GM23248 (cell line): ENCODE data around the gene USP22. TPM values are rescaled to one million over a fixed set of nuclear protein-coding genes. Genes with fewer than 3 reads are reported as not detected.

Experiments
- DNase-seq: peaks from one replicate; pipeline ENCODE4 v3.0.0-alpha.2; 2015
- H2AFZ ChIP-seq: fragments of 200-600 bp; sonication (generic); 2 replicates; pipeline ENCODE4 v1.6.1; 2016; ENCODE audit warnings: antibody characterized with exemption
- H3F3A ChIP-seq: fragments of 200-600 bp; sonication (generic); 2 replicates; pipeline ENCODE4 v1.6.1; 2016; ENCODE audit warnings: mild to moderate bottlenecking, antibody characterized with exemption, mixed run types; ENCODE audit not compliant: insufficient read depth
- H3K27ac ChIP-seq: fragments of 200-600 bp; sonication (generic); 2 replicates; pipeline ENCODE4 v1.5.1; 2016; ENCODE audit warnings: mild to moderate bottlenecking
- H3K27me3 ChIP-seq: fragments of 200-600 bp; sonication (generic); replicated peaks from 2 replicates; pipeline ENCODE4 v1.6.1; 2016; ENCODE audit warnings: mild to moderate bottlenecking; ENCODE audit not compliant: insufficient read depth
- H3K36me3 ChIP-seq: fragments of 200-600 bp; sonication (generic); 2 replicates; pipeline ENCODE4 v1.6.1; 2016; ENCODE audit warnings: low read depth, mild to moderate bottlenecking
- H3K4me1 ChIP-seq: fragments of 200-600 bp; sonication (generic); 2 replicates; pipeline ENCODE4 v1.6.1; 2016; ENCODE audit warnings: mild to moderate bottlenecking; ENCODE audit not compliant: insufficient read depth
- H3K4me2 ChIP-seq: fragments of 200-600 bp; sonication (generic); one replicate; pipeline ENCODE4 v1.6.1; 2016; ENCODE audit warnings: mild to moderate bottlenecking; ENCODE audit not compliant: unreplicated experiment
- H3K4me3 ChIP-seq: fragments of 200-600 bp; sonication (generic); 2 replicates; pipeline ENCODE4 v1.5.1; 2016; ENCODE audit warnings: mild to moderate bottlenecking
- H3K79me2 ChIP-seq: fragments of 200-600 bp; sonication (generic); 2 replicates; pipeline ENCODE4 v1.6.1; 2016; ENCODE audit warnings: mild to moderate bottlenecking; ENCODE audit not compliant: insufficient read depth
- H3K9ac ChIP-seq: fragments of 200-600 bp; sonication (generic); 2 replicates; pipeline ENCODE4 v1.6.1; 2016; ENCODE audit warnings: mild to moderate bottlenecking
- H3K9me2 ChIP-seq: fragments of 200-600 bp; sonication (generic); 2 replicates; pipeline ENCODE4 v1.6.1; 2016; ENCODE audit warnings: mixed run types, mild to moderate bottlenecking, moderate library complexity; ENCODE audit not compliant: insufficient read depth
- H3K9me3 ChIP-seq: fragments of 200-600 bp; sonication (generic); one replicate; pipeline ENCODE4 v1.6.1; 2017; ENCODE audit warnings: low read depth
- H4K20me1 ChIP-seq: fragments of 200-600 bp; sonication (generic); 2 replicates; pipeline ENCODE4 v1.6.0; 2016; ENCODE audit not compliant: insufficient read depth
- EZH2 ChIP-seq: fragments of 200-600 bp; sonication (generic); IDR thresholded peaks from 2 replicates; pipeline ENCODE4 v1.6.1; 2018; ENCODE audit warnings: antibody characterized with exemption, mild to moderate bottlenecking; ENCODE audit not compliant: insufficient read depth, poor library complexity, severe bottlenecking
- EZH2phosphoT487 ChIP-seq: fragments of 200-600 bp; sonication (generic); IDR thresholded peaks from 2 replicates; pipeline ENCODE4 v1.6.1; 2018; ENCODE audit warnings: antibody characterized with exemption, moderate library complexity, mild to moderate bottlenecking, low read depth; ENCODE audit not compliant: insufficient read depth
- WGBS, 2 experiments: methylation state at CpG; one replicate each; pipeline ENCODE4 v1.1.6; 2015 to 2017; ENCODE audit warnings: low lambda C conversion rate in 2 of 2, low coverage in 1 of 2; ENCODE audit errors: missing lambda C conversion rate in 2 of 2; 5-methylcytosine and 5-hydroxymethylcytosine counted together
- in situ Hi-C: fragments of 300-500 bp; cut with MboI; formaldehyde crosslinking; loops from 2 replicates; pipeline ENCODE4 v1.15.0; 2020
- polyA plus RNA-seq: library from polyadenylated mRNA; unstranded; fragments of >200 nt; fragmentation: Nextera tagmentation; extraction: Ambion mirVana; gene quantifications from 2 replicates; pipeline ENCODE4 v1.2.1, GENCODE V29; 2016
- total RNA-seq: library from RNA; depleted of rRNA; stranded (reverse); fragments of >200 nt; shearing (Covaris generic); gene quantifications from 2 replicates; pipeline ENCODE4 v1.2.3, GENCODE V29; 2014

USP22 gene
- total and polyA plus RNA-seq, 2 experiments from 2014 or later: 75.1 to 154 TPM

- no peak for TF ChIP-seq EZH2
- in situ Hi-C loops: no loop called here
- no peaks in the 10 kb centered on the region for H3K9me3 ChIP-seq
- H3K9me2 ChIP-seq: no peaks in the 10 kb centered on the region
- no peak overlapping the region for H3K4me3 ChIP-seq
- no peaks in the 10 kb centered on the region for H4K20me1 ChIP-seq
- H2AFZ ChIP-seq: no peak overlapping the region
- H3K36me3 ChIP-seq: no peaks in the 10 kb centered on the region
- H3K4me2 ChIP-seq: no peak overlapping the region
- H3K27ac ChIP-seq: no peak overlapping the region
- no peaks in the 10 kb centered on the region for H3K79me2 ChIP-seq
- H3F3A ChIP-seq: 0 out of 2 replicates have a peak, but pooled peaks cover under 1% of the 10 kb centered on the region
- no peaks in the 10 kb centered on the region for H3K27me3 ChIP-seq
- WGBS, 2 experiments: 69 to 70% methylated on average over 10 to 11 of the region's 11 CpGs
- no peak overlapping the region for H3K9ac ChIP-seq
- H3K4me1 ChIP-seq: no peaks in the 10 kb centered on the region
- no peak for DNase-seq
Measured at GRCh38 chr17:20988001-20988636, 54.7 kb downstream of the USP22 start.

GRCh38 chr17:20987511-20987910 lies 55.3 kb downstream of the USP22 start:
- 71 to 83% methylated on average over 5 of the region's 5 CpGs for WGBS, 2 experiments
- H3K9ac ChIP-seq: no peak overlapping the region
- no peaks in the 10 kb centered on the region for H3K9me2 ChIP-seq
- H3K4me2 ChIP-seq: no peak overlapping the region
- no peaks in the 10 kb centered on the region for H3K27me3 ChIP-seq
- H3K9me3 ChIP-seq: no peaks in the 10 kb centered on the region
- in situ Hi-C loops: no loop called here
- H3K79me2 ChIP-seq: no peaks in the 10 kb centered on the region
- H3F3A ChIP-seq: no peaks in the 10 kb centered on the region
- H3K36me3 ChIP-seq: no peaks in the 10 kb centered on the region
- no peak for DNase-seq
- no peak overlapping the region for H3K27ac ChIP-seq
- no peaks in the 10 kb centered on the region for H4K20me1 ChIP-seq
- TF ChIP-seq EZH2: no peak
- no peak for TF ChIP-seq EZH2phosphoT487
- no peaks in the 10 kb centered on the region for H3K4me1 ChIP-seq
- H3K4me3 ChIP-seq: no peak overlapping the region
- no peak overlapping the region for H2AFZ ChIP-seq

DNA sequence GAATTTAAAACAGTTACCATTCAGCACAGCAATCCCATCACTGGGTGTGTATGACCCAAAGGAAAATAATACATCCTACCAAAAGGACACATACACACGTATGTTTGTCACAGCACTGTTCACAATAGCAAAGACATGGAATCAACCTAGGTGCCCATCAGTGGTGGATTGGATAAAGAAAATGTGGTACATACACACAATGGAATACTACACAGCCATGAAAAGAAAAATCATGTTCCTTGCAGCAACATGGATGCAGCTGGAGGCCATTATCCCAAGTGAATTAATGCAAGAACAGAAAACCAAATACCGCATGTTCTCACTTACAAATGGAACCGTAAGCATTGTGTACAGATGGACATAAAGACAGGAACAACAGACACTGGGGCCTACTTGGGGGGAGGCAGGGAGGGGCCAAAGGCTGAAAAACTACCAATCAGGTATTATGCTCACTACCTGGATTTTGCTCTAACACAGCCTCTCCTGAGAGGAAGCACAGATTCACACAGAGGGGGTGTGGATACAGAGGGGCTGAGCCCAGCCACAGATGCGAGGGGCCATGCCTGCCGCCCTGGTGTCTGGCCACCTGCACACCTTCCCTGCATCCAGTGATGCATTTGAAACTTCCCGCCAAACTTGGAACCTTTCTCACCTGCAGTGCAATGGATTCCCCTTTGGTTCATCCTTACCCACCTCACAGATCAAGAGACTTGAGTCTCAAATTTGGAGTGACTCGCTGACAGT lies 55.9 kb downstream of the USP22 start:
- Histone ChIP-seq H3K36me3 (no peaks in the 10 kb centered on the region), H2AFZ (no peak overlapping the region), H3K9ac (no peak overlapping the region), H4K20me1 (no peaks in the 10 kb centered on the region), H3K9me3 (no peaks in the 10 kb centered on the region), H3F3A (no peaks in the 10 kb centered on the region), H3K79me2 (no peaks in the 10 kb centered on the region), H3K9me2 (no peaks in the 10 kb centered on the region), H3K27ac (no peak overlapping the region), H3K4me1 (no peaks in the 10 kb centered on the region), H3K27me3 (no peaks in the 10 kb centered on the region), H3K4me2 (no peak overlapping the region), H3K4me3 (no peak overlapping the region)
- WGBS, 2 experiments: 74 to 79% methylated on average over 7 of the region's 7 CpGs
- in situ Hi-C loops: no loop called here
- TF ChIP-seq EZH2 (no peak), EZH2phosphoT487 (no peak)
- DNase-seq: no peak

DNA sequence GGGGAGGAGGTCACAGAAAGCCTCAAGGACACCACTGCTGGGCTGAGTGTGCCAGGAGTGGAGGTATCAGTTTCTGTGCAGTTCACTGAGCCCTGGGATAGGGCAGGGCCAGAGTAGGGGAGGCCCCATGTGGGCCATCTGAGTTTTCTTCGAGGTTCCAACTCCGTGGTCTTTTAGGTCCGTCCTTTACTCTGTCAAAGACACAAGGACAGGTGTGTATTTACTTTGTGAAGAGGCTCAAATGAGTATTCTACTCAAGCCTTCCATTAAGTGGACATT lies 59.5 kb downstream of the USP22 start:
- WGBS, 2 experiments: 53 to 62% methylated on average over 3 of the region's 3 CpGs
- no peak overlapping the region for H3K4me3 ChIP-seq
- in situ Hi-C loops: no loop called here

More for the DNA sequence above, 59.5 kb downstream of the USP22 start:
- no peaks in the 10 kb centered on the region for H3K79me2 ChIP-seq
- no peaks in the 10 kb centered on the region for H4K20me1 ChIP-seq
- no peak overlapping the region for H3K4me2 ChIP-seq
- H3K9me2 ChIP-seq: no peaks in the 10 kb centered on the region
- no peaks in the 10 kb centered on the region for H3K9me3 ChIP-seq
- H3K27me3 ChIP-seq: peaks cover 6% of the 10 kb centered on the region; the same call in 1 of the 2 replicates
- DNase-seq: no peak
- no peak overlapping the region for H3K9ac ChIP-seq
- no peak overlapping the region for H2AFZ ChIP-seq
- no peaks in the 10 kb centered on the region for H3K4me1 ChIP-seq
- H3K36me3 ChIP-seq: no peaks in the 10 kb centered on the region
- no peak for TF ChIP-seq EZH2
- TF ChIP-seq EZH2phosphoT487: no peak
- no peaks in the 10 kb centered on the region for H3F3A ChIP-seq
- no peak overlapping the region for H3K27ac ChIP-seq
